ENCODE data around the gene MRAS.

Gene MRAS

DNA sequence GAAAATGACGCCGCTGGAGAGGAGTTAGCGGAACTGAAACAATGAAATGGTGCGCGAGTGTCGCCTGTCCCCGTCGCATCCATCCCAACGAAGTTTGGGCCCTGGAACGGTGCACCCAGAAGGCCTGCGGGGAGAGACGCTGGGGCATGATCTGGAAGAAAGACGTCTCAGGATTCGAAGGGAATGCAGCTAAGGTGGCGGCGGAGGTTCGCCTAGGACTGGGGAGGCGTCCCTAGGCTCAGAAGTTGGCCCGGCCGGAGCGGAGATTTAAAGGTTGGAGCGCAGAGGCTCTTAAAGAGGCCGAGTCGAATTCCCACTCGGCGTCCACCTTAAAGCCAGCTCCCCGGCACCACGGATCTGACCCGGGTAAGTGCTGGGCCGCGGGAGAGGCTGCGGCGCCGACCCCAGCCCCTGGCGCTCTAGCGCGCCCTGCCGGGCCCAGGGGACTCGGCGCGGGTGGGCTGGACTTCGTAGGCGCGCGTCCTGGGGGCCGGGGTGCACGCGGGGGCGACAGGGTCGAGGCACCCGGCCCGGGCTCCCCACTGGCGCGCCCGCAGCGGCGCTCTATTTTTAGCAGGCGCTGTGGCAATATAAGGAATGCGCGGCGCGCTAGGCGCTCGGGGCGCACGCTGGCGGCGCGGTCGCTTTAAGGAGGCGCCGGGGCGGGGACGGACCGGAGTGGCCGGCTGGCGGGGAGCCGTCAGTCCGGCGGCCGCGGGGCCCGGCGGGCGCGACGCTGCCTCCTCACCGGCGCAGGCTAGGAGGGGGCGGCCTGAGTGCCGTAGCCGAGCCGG, at the start of gene MRAS:
MRAS (plus strand) TSS at position 620 of the 794 bp plus-strand sequence. CDS start 24,305 bp downstream, outside the sequence.
- DNase-seq (ENCODE audit: low read depth): peak; percentile 6

DNA sequence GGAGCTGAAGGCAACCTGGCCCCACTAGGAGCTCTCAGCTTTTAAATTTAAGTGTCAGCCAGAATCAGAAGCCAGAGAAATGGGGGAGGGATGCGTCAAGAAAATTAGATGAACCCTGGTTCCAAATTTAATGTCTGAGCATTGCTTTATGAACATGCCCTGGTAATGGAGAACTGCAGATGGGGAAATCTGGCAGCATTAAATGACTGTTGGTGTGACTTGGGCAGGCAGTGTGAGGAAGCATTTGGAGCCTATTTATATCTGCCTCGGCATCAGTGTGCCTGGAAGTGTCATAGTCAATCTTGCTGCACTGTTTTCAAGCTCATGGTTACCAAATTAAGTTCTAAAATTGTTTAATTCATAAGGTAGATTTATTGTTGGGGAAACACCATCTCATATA, 47.7 kb upstream of the MRAS start:
- DNase-seq (ENCODE audit: low read depth): no peak

DNA sequence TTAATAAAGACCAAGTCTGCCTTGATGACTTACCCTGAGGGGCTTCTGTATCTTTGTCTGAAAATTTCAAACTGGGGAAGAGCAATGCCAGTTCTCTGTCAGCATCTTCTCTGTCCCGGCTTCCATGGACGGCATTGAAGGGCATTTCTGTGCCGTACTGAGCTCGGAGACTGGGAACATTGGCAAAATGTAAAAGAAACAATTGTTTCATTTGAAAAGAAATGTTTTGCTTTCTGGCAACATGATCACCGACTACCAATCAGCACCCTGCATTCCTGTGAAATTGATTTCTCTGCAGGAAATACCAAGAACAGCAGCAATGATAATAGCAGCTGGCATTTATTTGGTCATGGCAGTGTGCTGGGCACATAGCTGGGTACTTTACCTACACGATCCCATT, 44.9 kb upstream of the MRAS start:
- no peak for DNase-seq (ENCODE audit: low read depth)

DNA sequence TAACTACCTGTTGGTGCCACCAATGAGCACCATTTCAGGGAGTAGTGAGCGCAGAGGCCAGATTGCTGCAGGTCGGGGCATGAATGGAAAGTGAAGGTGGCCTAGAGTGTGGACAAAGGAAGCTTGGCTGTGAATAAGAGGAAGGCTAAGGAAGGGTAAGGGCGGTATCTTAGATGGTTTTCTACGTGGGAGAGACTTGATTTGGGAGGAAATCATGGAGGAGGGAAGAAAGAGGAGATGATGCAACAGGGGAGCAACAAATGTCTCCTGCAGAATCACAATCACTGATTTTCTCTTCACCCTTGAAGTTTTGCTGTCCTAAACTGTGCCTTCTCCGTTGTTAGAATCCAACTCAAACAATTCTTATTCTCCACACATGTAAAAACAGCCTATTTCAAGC, 40.5 kb upstream of the MRAS start:
- DNase-seq (ENCODE audit: low read depth): no peak

DNA sequence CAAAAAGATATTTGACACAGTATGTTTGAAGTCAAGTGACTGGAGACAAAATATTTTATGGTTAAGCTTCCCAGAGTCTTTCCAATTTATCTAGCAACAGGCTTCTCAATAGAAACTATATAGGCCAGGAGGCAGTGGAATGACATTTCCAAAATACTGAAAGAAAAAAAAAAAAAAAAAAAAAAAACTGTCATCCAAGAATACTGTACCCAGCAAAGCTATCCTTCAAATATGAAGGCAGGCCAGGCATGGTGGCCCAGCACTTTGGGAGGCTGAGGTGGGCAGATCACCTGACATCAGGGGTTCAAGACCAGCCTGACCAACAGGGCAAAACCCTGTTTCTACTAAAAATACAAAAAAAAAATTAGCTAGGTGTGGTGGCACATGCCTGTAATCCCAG, 39.6 kb upstream of the MRAS start:
- no peak for DNase-seq (ENCODE audit: low read depth)

DNA sequence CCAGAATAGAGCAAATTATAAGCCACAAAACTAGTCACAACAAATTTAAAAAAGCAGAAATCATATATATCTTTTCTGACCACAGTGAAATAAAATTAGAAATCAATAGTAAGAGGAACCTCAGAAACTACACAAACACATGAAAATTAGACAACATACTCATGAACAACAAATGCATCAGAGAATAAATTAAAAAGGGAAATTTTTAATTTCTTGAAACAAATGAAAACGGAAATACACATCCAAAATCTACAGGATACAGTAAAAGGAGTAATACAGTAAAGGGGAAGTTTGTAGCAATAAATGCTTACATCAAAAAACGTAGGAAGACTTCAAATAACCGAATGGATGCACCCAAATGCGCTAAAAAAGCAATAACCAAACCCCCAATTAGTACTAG, 37.9 kb upstream of the MRAS start:
- no peak for DNase-seq (ENCODE audit: low read depth)

DNA sequence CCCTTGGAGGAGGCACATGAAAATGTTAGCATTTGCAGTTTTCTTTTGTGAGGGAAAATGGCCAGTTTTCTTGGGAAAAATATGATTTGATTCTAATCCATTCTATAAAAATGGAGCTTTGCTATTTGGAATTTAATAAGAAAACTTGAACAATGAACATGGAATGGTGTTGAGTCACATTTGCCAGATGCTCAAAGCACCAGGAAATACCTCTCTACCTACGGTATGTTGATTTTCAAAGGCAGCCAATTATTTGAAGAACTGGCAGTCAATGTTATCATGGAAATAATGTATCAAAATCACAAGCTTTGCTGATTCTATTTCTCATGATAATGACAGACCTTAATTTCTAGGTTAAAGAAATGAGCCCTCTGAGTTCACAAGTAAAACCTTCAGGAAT, 33.6 kb upstream of the MRAS start:
- DNase-seq (ENCODE audit: low read depth): no peak

DNA sequence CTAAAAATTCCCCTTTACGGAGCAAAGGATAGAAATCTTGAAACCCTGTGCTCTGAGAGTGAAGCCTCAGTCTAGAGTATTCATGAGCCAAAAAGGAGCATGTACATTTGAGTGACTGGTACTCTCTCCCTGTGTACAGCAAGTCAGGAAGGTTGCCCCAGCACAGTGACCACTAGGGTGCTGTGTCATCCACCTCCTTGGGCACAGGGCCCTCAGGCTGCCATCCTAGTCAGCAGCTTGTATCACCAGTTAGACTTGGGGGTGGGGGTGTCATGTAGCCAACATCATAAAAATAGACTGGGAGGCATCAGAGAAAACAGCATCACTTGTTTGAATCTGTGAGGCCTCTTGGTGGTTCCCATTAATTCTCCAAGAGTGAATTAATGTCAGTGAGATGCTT, 30.7 kb upstream of the MRAS start:
- DNase-seq (ENCODE audit: low read depth): no peak

DNA sequence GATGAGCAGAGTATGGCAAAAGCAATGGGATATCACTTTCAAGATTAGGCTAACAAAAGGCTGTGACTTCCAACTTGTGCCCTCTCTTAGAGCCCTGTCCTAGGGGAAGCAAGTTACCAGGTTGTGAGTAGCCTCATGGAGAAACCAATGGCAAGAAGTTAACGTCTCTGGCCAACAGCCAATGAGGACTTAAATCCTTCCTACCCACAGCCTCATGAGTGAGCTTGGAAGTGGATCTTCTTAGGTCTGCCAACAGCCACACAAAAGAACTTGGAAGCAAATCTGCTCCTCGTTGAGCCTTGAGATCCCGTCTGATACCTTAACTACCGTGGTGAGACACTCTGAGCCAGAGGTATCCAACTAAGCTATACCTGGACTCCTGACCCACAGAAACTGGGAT, 24.4 kb upstream of the MRAS start:
- no peak for DNase-seq (ENCODE audit: low read depth)

DNA sequence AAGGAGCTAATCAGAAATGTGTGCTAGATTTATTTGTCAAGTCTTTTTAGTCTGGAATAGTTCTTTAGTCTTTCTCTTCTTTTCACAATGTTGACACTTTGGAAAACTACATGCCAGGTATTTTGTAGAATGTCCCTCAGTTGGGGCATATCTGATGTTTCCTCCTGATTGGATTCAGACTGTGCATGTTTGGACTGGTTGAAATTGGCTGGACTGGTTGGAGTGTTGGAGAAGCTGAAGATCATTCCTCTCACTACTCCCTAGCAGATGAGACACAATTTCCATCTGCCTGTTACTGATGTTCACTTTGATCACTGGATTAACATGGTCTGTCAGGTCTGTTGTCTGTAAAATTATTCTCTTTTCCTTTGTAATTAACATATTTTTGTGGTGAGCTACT, 22.4 kb upstream of the MRAS start:
- DNase-seq (ENCODE audit: low read depth): no peak

DNA sequence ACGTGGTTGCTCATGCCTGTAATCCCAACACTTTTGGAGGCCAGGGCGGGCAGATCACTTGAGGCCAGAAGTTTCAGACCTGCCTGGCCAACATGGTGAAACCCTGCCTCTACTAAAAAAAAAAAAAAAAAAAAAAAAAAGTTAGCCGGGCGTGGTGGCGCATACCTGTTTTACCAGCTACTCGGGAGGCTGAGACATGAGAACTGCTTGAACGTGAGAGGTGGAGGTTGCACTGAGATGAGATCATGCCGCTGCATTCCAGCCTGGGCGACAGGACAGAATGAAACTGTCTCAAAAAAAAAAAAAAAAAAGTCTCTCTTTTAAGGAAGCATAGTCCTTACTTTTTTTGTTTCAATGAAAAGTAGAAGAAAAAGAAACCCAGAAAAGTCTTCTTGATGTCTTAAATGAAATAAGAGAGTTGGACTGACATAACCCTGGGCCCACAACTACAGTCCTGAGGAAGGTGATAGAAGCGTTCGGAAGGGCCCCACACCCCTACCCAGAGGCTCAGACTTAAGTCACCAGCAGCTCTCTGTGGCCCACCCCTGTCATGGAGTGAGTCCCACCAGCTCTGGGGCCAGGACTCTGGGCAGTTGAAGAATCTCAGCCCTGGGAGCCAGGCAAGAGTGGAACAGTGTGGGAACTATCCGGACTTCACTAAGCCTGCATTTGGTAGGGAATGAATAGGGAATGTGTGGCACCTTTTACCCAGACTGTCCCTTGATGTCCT, 21.3 kb upstream of the MRAS start:
- no peak for DNase-seq (ENCODE audit: low read depth)

DNA sequence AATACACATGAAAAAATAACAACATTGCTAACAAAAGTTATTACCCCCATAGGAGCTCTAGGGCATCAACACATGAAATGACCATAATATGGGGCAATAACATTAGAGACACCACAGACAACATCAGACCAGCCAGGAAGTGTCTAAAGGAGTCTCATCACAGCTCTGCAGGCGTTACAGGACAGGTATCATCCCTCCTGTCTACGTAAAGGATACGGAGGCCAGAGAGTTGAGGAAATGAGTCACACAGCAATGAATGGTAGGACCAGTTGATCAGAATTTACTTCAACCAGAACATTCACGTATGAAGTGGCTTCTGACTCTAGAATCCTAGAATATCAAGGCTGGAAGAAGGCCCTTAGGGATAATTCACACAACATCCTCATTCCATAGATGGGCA, 20.5 kb upstream of the MRAS start:
- DNase-seq (ENCODE audit: low read depth): no peak

DNA sequence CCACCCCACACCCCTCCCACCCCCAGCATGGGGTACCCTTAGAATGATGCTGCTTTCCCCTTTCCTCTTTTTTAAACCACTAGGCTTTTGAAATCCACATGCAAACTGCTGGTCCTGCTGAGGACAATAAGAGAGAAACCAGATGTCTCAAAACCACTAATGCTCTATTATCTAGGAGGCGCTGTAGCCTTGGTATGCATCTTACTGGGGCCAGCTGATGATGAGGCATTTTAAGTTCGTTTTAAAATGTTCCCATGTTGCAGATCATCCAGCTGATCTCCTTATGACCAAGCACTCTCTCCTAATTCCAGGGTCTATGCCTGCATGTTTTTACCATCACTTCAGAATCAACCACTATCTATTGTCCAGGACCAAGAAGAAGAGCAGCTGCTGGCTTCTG, 20.0 kb upstream of the MRAS start:
- DNase-seq (ENCODE audit: low read depth): no peak

DNA sequence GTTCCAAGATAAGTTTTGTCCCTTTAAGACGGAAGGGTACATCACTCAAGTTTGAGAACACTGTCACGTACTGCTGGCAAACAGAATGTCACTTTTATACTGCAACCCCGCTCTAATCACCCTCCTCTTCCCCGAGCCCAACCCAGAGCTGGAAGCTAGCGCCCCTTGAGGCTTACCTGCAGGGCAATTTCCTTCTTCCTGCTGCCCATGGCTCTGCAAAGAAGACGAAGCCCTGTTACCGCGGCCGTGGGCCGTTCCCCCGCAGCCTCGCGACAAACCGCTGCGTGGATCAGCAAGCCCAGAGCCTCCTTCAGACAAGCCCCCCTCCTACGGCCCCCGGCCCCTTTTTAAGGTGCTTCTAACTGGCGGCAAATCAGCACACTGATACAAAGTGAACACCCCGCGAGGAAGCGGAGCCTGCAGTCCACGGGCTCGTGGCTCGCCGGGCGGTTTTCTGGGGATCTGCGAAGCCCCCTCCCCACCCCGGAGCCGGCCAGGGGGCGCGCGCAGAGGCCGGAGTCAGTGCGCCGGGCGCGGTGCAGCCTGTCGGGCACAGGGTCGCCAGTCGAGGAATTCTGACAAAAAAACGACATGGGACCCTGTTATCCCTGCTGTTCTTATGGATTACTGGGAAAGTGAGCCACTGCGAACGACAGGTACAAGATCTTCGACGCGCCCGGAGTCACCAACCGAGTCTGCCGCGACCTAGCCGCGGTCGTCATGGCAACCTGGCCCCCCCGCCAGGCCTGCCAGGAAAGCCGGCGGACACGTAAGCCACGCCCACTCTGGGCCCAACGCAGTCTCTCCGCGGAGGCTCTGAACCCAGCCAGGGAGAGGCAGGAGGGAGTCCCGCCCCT, 19.0 kb upstream of the MRAS start, which contains the start of gene NME9:
NME9 (minus strand) TSS at position 725 of the 857 bp plus-strand sequence; CDS start at position 209, 516 bp downstream.
- DNase-seq (ENCODE audit: low read depth): peak; percentile 83

DNA sequence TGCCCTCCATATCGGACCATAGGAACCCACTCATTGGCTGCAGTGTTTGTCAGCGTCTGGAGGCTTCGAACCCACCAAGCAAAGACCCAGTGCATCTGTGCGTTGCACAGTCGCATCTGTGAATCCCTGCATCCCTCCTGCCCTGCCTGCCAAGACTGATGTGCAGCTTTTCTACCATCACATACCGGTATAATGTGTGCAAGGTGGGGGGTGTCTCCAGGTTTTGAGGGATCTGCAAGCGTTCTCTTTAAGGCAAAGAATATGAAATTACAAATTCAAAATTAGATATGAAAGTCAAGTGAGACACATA, 18.4 kb upstream of the MRAS start:
- no peak for DNase-seq (ENCODE audit: low read depth)

DNA sequence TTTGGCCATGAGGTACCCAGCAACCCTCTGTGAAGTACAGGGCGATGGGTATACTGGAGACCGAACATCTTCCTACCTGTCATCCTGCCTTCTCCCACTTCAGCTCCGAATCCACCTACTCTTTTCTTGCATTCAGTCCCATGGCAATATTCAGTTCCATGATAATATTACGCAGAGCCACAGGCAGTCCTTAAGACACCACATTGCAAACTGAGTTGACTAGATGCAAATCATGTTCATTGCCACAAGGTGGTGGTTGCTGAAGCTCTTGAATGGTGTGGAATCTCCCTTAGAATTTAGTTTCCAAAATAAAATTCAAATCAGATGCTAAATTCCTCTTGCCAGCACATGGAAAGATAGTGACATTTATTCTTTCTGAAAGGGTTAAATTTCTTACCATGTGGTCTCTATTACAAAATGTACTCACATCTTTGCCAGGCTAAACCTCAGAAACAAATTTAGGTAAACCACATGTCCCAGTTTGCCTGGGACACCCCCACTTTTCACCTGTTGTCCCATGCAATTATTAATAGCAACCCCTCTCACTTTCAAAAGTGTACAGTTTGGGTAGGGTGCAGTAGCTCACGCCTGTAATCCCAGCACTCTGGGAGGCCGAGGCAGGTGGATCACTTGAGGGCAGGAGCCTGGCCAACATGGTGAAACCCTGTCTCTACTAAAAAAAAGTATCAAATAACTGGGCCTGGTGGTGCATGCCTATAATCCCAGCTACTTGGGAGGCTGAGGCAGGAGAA, 17.1 kb upstream of the MRAS start:
- no peak for DNase-seq (ENCODE audit: low read depth)

DNA sequence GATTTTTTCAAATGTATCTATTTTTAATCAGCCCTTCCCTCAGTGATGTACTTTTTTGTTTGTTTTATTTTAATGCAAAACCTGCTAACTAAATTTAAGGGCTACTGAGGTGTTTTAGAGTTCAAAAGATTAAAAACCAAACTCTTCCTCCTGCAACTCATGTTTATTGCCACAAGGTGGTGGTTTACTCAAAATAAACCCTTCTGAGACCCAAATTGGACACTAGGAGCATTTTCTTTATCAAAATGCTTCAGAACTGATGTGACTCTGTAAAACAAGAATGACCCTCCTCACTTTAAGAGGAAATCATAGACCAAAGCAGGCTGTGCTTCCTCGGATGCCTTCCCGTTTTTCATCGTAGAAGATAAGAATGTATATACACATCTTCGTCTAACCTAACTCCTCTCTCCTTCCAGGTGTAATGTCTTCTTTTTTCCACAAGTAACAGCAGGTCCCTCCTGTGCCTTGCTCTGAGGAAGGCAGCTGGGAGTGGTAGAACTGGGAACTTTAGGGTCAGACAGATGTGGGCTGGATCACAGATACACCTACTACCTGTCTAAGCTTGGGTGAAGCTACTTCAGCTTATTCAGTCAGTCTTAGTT, 15.8 kb upstream of the MRAS start:
- no peak for DNase-seq (ENCODE audit: low read depth)

DNA sequence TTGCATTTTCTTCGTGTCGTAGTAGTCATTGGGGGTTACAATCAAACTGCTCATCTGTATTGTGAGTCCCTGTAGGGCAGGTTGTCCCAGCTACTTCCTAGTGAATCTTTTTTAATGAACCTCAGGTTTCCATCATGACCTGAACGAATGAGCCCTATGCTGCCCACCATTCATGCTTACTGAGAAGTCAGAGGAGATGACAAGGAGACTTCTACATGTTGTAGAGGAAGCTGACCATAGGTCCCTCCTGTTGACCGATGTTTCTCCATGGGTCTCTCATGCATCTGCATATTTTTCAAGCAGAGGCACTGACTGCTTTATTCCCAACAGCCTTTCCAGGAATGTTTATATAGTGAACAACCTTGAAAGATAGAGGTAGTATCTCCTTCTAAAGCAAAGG, 13.8 kb upstream of the MRAS start:
- DNase-seq (ENCODE audit: low read depth): no peak

DNA sequence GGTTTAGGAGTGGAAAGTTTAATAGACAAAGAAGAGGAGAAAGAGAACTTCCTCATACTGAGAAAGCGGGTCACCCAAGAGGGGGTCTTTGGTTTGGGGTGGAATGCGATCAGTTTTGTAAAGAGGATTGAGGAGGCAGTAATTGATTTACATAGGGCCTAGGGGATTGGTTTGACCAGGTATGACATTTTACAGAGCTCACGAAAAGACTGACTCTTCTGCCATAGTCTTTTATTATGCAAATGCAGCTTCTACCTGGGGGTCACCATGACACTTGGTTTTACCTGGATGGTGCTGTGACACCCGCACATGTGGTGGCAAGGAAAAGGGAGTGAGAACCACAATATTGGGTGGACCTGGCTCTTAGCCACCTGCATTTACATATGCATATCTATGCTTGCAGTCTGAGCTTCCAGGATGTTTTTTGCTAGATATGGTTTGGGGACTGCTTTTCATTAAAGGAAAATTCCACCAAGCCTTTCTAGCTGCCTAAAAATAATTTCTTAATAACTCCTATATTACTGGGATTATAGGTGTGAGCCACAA, 11.9 kb upstream of the MRAS start:
- no peak for DNase-seq (ENCODE audit: low read depth)

DNA sequence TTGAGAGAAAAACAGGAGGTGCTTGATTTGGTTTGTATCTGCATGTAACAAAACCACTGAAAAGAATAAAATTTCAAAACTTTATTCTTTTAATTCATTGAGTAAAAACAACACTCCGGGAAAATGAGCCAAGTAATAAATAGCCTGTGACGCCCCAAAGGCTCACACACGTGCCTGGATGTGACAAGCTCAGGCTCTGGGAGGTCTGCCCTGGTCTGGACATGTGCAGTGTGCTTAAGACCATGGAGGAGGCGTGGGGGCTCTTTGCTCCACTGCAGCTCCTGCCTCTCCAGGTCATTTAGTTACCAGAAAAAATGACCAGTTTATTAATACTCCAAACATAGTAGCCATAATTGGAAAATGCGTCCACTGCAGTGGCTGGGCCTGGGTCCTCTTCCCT, 10.1 kb upstream of the MRAS start:
- no peak for DNase-seq (ENCODE audit: low read depth)

DNA sequence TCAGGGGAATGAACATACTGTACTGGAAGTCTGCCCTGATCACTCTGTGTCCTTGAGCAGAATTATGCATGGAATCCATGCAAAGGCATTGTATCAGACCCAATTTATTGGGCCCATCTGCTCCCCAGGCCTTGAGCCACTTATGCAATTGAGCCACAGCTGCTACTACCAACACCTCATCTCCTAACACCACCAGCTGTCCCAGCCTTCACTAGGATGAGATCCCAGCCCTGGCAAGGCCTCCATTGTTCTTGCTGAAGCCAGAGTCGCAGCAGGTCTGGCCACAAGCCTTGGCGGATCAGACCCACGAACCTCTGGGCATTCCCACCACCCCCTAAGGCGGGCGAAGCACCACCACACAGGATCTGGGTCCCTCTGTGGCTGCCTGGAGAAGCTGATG, 9.6 kb upstream of the MRAS start:
- no peak for DNase-seq (ENCODE audit: low read depth)
